GM23338 (cell line): ENCODE measurements around the gene LRRC8E. TPM values are rescaled to one million over a fixed set of nuclear protein-coding genes. Genes with fewer than 3 reads are reported as not detected.
A peak's percentile ranks its signal among the peaks of the same experiment; 100 is the strongest.

Experiments used
- ATAC-seq: fragments of 200-7000 bp; cut with Tn5 transposase; 3 replicates; pipeline ENCODE4 v1.9.1; 2020
- DNase-seq: peaks from one replicate; pipeline ENCODE4 v3.0.0-alpha.2; 2015; ENCODE audit warnings: low spot score
- H2AFZ ChIP-seq: fragments of 200-600 bp; sonication (generic); 2 replicates; pipeline ENCODE4 v1.8.0; 2016; ENCODE audit warnings: antibody characterized with exemption, mild to moderate bottlenecking, moderate library complexity
- H3F3A ChIP-seq: fragments of 200-600 bp; sonication (generic); replicated peaks from 2 replicates; pipeline ENCODE4 v1.8.0; 2017; ENCODE audit warnings: antibody characterized with exemption, mixed run types, low read depth
- H3K27ac ChIP-seq: fragments of 200-600 bp; sonication (generic); 2 replicates; pipeline ENCODE4 v1.6.1; 2016; ENCODE audit warnings: low read depth
- H3K27me3 ChIP-seq: fragments of 200-600 bp; sonication (generic); 2 replicates; pipeline ENCODE4 v1.8.0; 2016; ENCODE audit warnings: mild to moderate bottlenecking, mixed run types, moderate library complexity; ENCODE audit not compliant: insufficient read depth
- H3K36me3 ChIP-seq: fragments of 200-600 bp; sonication (generic); 2 replicates; pipeline ENCODE4 v1.8.0; 2016; ENCODE audit warnings: mild to moderate bottlenecking; ENCODE audit not compliant: insufficient read depth
- H3K4me1 ChIP-seq: fragments of 200-600 bp; sonication (generic); 2 replicates; pipeline ENCODE4 v1.8.0; 2016; ENCODE audit warnings: mild to moderate bottlenecking, moderate library complexity; ENCODE audit not compliant: insufficient read depth
- H3K4me2 ChIP-seq: fragments of 200-600 bp; sonication (generic); 2 replicates; pipeline ENCODE4 v1.7.1; 2017; ENCODE audit warnings: mixed run types
- H3K4me3 ChIP-seq: fragments of 200-600 bp; sonication (generic); 2 replicates; pipeline ENCODE4 v1.6.1; 2016; ENCODE audit warnings: mixed run types
- H3K79me2 ChIP-seq: fragments of 200-600 bp; sonication (generic); replicated peaks from 2 replicates; pipeline ENCODE4 v1.8.0; 2017; ENCODE audit warnings: mild to moderate bottlenecking; ENCODE audit not compliant: insufficient read depth
- H3K9me2 ChIP-seq: fragments of 200-600 bp; sonication (generic); 2 replicates; pipeline ENCODE4 v1.8.0; 2017; ENCODE audit not compliant: insufficient read depth
- H4K20me1 ChIP-seq: fragments of 200-600 bp; sonication (generic); replicated peaks from 2 replicates; pipeline ENCODE4 v1.8.0; 2017; ENCODE audit warnings: mild to moderate bottlenecking; ENCODE audit not compliant: insufficient read depth
- H3K27ac Mint-ChIP-seq: 2 replicates; pipeline ENCODE4 v1.8.0; 2020; ENCODE audit warnings: inconsistent platforms, mild to moderate bottlenecking, moderate library complexity, mixed read lengths
- H3K27me3 Mint-ChIP-seq: 3 replicates; pipeline ENCODE4 v1.8.0; 2022; ENCODE audit warnings: low read depth, mild to moderate bottlenecking, moderate library complexity, mixed read lengths, inconsistent platforms; ENCODE audit not compliant: insufficient read depth, poor library complexity
- H3K36me3 Mint-ChIP-seq: 3 replicates; pipeline ENCODE4 v1.8.0; 2021; ENCODE audit warnings: low read depth, mild to moderate bottlenecking, inconsistent platforms, moderate library complexity, mixed read lengths
- H3K4me1 Mint-ChIP-seq: 3 replicates; pipeline ENCODE4 v1.8.0; 2020; ENCODE audit warnings: mild to moderate bottlenecking, inconsistent platforms, mixed read lengths
- H3K4me3 Mint-ChIP-seq: 3 replicates; pipeline ENCODE4 v1.8.0; 2021; ENCODE audit warnings: moderate library complexity, mild to moderate bottlenecking, inconsistent platforms, mixed read lengths
- H3K9me3 Mint-ChIP-seq: 3 replicates; pipeline ENCODE4 v1.8.0; 2020; ENCODE audit warnings: moderate library complexity, mild to moderate bottlenecking, inconsistent platforms, mixed read lengths
- ETS1 ChIP-seq: IDR thresholded peaks from 2 replicates; pipeline ENCODE4 v1.6.1; 2016; ENCODE audit warnings: antibody characterized with exemption
- EZH2phosphoT487 ChIP-seq: fragments of 200-600 bp; sonication (generic); IDR thresholded peaks from one replicate; pipeline ENCODE4 v1.8.1; 2018; ENCODE audit warnings: antibody characterized with exemption; ENCODE audit not compliant: unreplicated experiment
- NANOG ChIP-seq: IDR thresholded peaks from 2 replicates; pipeline ENCODE4 v1.6.1; 2016; ENCODE audit warnings: antibody characterized with exemption, borderline replicate concordance
- ZNF331 ChIP-seq: fragments of 250-450 bp; sonication (Bioruptor Pico); IDR thresholded peaks from 2 replicates; pipeline ENCODE4 v1.5.0; 2020; ENCODE audit warnings: low read depth, mild to moderate bottlenecking, moderate library complexity
- polyA plus RNA-seq: library from polyadenylated mRNA; unstranded; fragments of >200 nt; fragmentation: Nextera tagmentation; extraction: Ambion mirVana; gene quantifications from 2 replicates; pipeline ENCODE4 v1.2.1, GENCODE V29; 2016
- total RNA-seq: library from RNA; depleted of rRNA; stranded (reverse); fragments of >200 nt; shearing (Covaris generic); gene quantifications from 2 replicates; pipeline ENCODE4 v1.2.3, GENCODE V29; 2014
- TF ChIP-seq, protein P1 (sequence below): fragments of 250-450 bp; sonication (Bioruptor Pico); IDR thresholded peaks from 2 replicates; pipeline ENCODE4 v1.5.0; 2020; ENCODE audit warnings: mild to moderate bottlenecking, moderate library complexity
- TF ChIP-seq, protein P2 (sequence below): IDR thresholded peaks from one replicate; pipeline ENCODE4 v1.6.1; 2018; ENCODE audit warnings: antibody characterized with exemption; ENCODE audit not compliant: unreplicated experiment

The LRRC8E gene
- total and polyA plus RNA-seq, 2 experiments from 2014 or later = 0.29 to 4.8 TPM

DNA sequence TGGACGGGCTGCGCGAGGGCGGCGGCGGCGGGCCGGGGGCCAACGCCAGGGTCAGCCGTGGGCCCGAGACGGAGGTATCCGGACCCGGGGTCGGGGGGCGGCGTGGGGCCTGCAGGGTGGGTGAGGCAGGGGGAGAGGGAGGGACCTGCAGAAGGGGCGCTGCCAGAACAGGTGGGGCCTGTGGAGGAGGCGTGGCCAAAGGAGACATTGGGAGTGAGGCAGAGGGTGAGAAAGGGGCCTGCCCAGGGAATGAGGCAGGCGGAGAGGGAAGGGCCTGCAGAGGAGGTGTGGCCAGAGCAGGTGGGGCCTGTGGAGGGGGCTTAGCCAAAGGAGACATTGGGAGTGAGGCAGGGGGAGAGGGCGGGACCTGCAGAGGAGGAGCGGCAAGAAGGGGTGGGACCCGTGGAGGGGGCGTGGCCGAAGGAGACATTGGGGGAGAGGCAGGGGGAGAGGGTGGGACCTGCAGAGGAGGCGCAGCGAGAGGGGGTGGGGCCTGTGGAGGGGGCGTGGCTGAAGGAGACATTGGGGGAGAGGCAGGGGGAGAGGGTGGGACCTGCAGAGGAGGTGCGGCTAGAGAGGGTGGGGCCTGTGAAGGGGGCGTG, 18.3 kb upstream of the LRRC8E start:
- Mint-ChIP-seq H3K4me1 (peaks cover 25% of the 10 kb centered on the region), H3K36me3 (peaks cover 5% of the 10 kb centered on the region; the same call in 2 of the 3 replicates), H3K9me3 (no peaks in the 10 kb centered on the region), H3K27me3 (peaks cover 60% of the 10 kb centered on the region), H3K4me3 (peak overlapping the region; percentile 67), H3K27ac (no peak overlapping the region)
- DNase-seq = peak; percentile 96
- Histone ChIP-seq H3K9me2 (no peaks in the 10 kb centered on the region), H3K36me3 (no peaks in the 10 kb centered on the region), H3F3A (peaks cover 13% of the 10 kb centered on the region; the same call in 1 of the 2 replicates), H3K4me3 (peak overlapping the region; percentile 66), H4K20me1 (no peaks in the 10 kb centered on the region), H3K79me2 (no peaks in the 10 kb centered on the region), H3K27ac (no peak overlapping the region), H3K4me1 (peaks cover 26% of the 10 kb centered on the region; the same call in 1 of the 2 replicates), H3K4me2 (peak overlapping the region; percentile 91), H2AFZ (no peak overlapping the region), H3K27me3 (peaks cover 48% of the 10 kb centered on the region)
- TF ChIP-seq, protein P1, sequence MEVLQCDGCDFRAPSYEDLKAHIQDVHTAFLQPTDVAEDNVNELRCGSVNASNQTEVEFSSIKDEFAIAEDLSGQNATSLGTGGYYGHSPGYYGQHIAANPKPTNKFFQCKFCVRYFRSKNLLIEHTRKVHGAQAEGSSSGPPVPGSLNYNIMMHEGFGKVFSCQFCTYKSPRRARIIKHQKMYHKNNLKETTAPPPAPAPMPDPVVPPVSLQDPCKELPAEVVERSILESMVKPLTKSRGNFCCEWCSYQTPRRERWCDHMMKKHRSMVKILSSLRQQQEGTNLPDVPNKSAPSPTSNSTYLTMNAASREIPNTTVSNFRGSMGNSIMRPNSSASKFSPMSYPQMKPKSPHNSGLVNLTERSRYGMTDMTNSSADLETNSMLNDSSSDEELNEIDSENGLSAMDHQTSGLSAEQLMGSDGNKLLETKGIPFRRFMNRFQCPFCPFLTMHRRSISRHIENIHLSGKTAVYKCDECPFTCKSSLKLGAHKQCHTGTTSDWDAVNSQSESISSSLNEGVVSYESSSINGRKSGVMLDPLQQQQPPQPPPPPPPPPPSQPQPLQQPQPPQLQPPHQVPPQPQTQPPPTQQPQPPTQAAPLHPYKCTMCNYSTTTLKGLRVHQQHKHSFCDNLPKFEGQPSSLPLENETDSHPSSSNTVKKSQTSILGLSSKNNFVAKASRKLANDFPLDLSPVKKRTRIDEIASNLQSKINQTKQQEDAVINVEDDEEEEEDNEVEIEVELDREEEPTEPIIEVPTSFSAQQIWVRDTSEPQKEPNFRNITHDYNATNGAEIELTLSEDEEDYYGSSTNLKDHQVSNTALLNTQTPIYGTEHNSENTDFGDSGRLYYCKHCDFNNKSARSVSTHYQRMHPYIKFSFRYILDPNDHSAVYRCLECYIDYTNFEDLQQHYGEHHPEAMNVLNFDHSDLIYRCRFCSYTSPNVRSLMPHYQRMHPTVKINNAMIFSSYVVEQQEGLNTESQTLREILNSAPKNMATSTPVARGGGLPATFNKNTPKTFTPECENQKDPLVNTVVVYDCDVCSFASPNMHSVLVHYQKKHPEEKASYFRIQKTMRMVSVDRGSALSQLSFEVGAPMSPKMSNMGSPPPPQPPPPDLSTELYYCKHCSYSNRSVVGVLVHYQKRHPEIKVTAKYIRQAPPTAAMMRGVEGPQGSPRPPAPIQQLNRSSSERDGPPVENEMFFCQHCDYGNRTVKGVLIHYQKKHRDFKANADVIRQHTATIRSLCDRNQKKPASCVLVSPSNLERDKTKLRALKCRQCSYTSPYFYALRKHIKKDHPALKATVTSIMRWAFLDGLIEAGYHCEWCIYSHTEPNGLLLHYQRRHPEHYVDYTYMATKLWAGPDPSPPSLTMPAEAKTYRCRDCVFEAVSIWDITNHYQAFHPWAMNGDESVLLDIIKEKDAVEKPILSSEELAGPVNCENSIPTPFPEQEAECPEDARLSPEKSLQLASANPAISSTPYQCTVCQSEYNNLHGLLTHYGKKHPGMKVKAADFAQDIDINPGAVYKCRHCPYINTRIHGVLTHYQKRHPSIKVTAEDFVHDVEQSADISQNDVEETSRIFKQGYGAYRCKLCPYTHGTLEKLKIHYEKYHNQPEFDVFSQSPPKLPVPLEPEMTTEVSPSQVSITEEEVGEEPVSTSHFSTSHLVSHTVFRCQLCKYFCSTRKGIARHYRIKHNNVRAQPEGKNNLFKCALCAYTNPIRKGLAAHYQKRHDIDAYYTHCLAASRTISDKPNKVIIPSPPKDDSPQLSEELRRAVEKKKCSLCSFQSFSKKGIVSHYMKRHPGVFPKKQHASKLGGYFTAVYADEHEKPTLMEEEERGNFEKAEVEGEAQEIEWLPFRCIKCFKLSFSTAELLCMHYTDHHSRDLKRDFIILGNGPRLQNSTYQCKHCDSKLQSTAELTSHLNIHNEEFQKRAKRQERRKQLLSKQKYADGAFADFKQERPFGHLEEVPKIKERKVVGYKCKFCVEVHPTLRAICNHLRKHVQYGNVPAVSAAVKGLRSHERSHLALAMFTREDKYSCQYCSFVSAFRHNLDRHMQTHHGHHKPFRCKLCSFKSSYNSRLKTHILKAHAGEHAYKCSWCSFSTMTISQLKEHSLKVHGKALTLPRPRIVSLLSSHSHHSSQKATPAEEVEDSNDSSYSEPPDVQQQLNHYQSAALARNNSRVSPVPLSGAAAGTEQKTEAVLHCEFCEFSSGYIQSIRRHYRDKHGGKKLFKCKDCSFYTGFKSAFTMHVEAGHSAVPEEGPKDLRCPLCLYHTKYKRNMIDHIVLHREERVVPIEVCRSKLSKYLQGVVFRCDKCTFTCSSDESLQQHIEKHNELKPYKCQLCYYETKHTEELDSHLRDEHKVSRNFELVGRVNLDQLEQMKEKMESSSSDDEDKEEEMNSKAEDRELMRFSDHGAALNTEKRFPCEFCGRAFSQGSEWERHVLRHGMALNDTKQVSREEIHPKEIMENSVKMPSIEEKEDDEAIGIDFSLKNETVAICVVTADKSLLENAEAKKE (CRISPR knock-in tag) = no peak
- TF ChIP-seq ZNF331 (no peak), NANOG (no peak), ETS1 (no peak), EZH2phosphoT487 (no peak)
- TF ChIP-seq, protein P2, sequence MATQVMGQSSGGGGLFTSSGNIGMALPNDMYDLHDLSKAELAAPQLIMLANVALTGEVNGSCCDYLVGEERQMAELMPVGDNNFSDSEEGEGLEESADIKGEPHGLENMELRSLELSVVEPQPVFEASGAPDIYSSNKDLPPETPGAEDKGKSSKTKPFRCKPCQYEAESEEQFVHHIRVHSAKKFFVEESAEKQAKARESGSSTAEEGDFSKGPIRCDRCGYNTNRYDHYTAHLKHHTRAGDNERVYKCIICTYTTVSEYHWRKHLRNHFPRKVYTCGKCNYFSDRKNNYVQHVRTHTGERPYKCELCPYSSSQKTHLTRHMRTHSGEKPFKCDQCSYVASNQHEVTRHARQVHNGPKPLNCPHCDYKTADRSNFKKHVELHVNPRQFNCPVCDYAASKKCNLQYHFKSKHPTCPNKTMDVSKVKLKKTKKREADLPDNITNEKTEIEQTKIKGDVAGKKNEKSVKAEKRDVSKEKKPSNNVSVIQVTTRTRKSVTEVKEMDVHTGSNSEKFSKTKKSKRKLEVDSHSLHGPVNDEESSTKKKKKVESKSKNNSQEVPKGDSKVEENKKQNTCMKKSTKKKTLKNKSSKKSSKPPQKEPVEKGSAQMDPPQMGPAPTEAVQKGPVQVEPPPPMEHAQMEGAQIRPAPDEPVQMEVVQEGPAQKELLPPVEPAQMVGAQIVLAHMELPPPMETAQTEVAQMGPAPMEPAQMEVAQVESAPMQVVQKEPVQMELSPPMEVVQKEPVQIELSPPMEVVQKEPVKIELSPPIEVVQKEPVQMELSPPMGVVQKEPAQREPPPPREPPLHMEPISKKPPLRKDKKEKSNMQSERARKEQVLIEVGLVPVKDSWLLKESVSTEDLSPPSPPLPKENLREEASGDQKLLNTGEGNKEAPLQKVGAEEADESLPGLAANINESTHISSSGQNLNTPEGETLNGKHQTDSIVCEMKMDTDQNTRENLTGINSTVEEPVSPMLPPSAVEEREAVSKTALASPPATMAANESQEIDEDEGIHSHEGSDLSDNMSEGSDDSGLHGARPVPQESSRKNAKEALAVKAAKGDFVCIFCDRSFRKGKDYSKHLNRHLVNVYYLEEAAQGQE = no peak
- ATAC-seq = peak; percentile 16
